ENCODE results near the gene EAPP.
A peak's percentile ranks its signal among the peaks of the same experiment; 100 is the strongest.
"Not testable (repeated sequence)": the region's sequence is repeated elsewhere in the genome, so short reads cannot be mapped to it uniquely, and the experiment has no call there.

EAPP gene

GRCh38 chr14:34507884-34508283, 31.6 kb downstream of the EAPP start:
- TF ChIP-seq, protein P1, sequence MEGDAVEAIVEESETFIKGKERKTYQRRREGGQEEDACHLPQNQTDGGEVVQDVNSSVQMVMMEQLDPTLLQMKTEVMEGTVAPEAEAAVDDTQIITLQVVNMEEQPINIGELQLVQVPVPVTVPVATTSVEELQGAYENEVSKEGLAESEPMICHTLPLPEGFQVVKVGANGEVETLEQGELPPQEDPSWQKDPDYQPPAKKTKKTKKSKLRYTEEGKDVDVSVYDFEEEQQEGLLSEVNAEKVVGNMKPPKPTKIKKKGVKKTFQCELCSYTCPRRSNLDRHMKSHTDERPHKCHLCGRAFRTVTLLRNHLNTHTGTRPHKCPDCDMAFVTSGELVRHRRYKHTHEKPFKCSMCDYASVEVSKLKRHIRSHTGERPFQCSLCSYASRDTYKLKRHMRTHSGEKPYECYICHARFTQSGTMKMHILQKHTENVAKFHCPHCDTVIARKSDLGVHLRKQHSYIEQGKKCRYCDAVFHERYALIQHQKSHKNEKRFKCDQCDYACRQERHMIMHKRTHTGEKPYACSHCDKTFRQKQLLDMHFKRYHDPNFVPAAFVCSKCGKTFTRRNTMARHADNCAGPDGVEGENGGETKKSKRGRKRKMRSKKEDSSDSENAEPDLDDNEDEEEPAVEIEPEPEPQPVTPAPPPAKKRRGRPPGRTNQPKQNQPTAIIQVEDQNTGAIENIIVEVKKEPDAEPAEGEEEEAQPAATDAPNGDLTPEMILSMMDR (IDR thresholded peaks at IDR 0.05; ENCODE audit: low read depth, low read length), result no peak
- no peak for DNase-seq (ENCODE audit: extremely low read depth, low read depth)

- TF ChIP-seq, protein P1 (IDR thresholded peaks at IDR 0.05; ENCODE audit: low read depth, low read length), result no peak
- no peak for DNase-seq (ENCODE audit: extremely low read depth, low read depth)
These were observed 32.0 kb downstream of the EAPP start for GRCh38 chr14:34507459-34507858.

GRCh38 chr14:34505124-34505491, 34.4 kb downstream of the EAPP start:
- not testable (repeated sequence) for DNase-seq (ENCODE audit: extremely low read depth, low read depth)

DNA sequence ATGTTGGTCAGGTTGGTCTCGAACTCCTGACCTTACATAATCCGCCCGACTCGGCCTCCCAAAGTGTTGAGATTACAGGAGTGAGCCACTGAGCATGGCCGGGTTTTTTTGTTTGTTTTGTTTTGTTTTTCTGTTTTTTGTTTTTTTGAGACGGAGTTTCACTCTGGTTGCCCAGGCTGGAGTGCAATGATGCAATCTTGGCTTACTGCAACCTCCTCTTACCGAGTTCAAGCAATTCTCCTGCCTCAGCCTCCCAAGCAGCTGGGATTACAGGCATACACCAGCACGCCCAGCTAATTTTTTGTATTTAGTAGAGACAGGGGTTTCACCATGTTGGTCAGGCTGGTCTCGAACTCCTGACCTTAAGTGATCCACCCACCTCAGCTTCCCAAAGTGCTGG, 35.5 kb downstream of the EAPP start:
- not testable (repeated sequence) for DNase-seq (ENCODE audit: extremely low read depth, low read depth)

GRCh38 chr14:34502545-34503225, 36.8 kb downstream of the EAPP start:
- no peak for DNase-seq (ENCODE audit: extremely low read depth, low read depth)
- TF ChIP-seq, protein P1 (IDR thresholded peaks at IDR 0.05; ENCODE audit: low read depth, low read length), result no peak

DNA sequence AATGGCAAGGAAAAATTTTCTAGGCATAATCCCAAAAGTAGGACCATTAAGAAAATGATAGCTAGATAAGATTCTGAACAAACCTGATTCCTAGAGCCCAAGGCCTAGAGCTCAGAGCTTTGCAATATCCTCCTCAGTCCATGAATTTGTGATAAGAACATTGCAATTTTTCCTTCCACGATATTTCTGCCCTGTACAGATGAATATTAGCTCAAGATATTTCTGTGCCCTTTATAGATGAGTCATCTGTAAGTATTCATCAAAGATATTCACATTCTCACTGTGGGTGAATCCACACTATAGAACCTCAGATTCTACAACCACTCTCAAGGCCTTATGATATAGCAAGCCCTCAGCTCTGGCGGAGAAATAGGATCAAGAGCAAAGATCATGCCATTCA, 37.5 kb downstream of the EAPP start:
- DNase-seq (ENCODE audit: extremely low read depth, low read depth), result no peak

GRCh38 chr14:34501004-34501580, 38.4 kb downstream of the EAPP start:
- DNase-seq (ENCODE audit: extremely low read depth, low read depth), result no peak
- TF ChIP-seq, protein P1 (IDR thresholded peaks at IDR 0.05; ENCODE audit: low read depth, low read length), result no peak

More for the DNA sequence above, 37.5 kb downstream of the EAPP start:
- TF ChIP-seq, protein P1 (IDR thresholded peaks at IDR 0.05; ENCODE audit: low read depth, low read length), result no peak

DNA sequence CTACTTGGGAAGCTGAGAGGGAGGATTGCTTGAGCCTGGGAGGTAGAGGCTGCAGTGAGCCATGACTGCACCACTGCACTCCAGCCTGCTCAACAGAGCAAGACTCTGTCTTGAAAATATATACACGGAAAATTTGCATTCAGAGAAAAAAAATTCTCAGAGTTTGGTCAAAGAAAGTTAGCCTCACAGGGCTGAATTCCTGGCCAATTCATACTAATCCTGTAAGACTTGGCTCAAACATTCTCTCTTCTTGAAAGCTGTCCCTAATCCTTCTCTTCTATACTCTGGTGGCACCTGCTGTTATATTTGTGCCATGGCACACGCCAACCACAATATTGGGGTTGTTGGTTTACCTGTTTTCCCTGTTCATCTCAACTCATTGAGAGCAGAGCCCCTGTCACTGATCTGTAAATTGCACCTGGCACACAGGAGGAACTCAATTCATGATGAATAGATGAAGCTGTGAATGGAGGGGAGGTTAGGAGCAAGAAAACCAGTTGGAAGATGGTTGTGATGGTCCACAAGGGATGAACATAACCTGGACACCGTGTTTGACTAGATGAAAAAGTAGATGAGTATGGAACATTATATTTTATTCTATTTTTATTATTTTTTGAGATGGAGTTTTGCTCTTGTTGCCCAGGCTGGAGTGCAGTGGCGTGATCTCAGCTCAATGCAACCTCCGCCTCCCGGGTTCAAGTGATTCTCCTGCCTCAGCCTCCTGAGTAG, 40.7 kb downstream of the EAPP start:
- DNase-seq (ENCODE audit: extremely low read depth, low read depth), result no peak
- TF ChIP-seq, protein P1 (IDR thresholded peaks at IDR 0.05; ENCODE audit: low read depth, low read length), result peak; percentile 16
